Stimulated activated CD4-positive, alpha-beta T cell treated with anti-CD3 and anti-CD28 coated beads, Interleukin-2, amount 100 ng/mL, for 4 hours (primary cell): Measurements from ENCODE around the gene CDH4.

Experiments used
- DNase-seq: peaks from one replicate; pipeline ENCODE4 v3.0.0-alpha.2; 2020; ENCODE audit warnings: low read depth

Gene CDH4

GRCh38 chr20:61284752-61285151, 32.7 kb downstream of the CDH4 start:
- DNase-seq: no peak

GRCh38 chr20:61285152-61285645, 33.1 kb downstream of the CDH4 start:
- no peak for DNase-seq

GRCh38 chr20:61285691-61286090, 33.6 kb downstream of the CDH4 start:
- DNase-seq: no peak

GRCh38 chr20:61287583-61288275, 35.7 kb downstream of the CDH4 start:
- DNase-seq: no peak

GRCh38 chr20:61288331-61288784, 36.3 kb downstream of the CDH4 start:
- DNase-seq: no peak

- DNase-seq: no peak
These were observed 37.1 kb downstream of the CDH4 start for GRCh38 chr20:61289166-61289565.

- no peak for DNase-seq
These were observed 38.7 kb downstream of the CDH4 start for GRCh38 chr20:61290721-61291120.

- DNase-seq: no peak
These were observed 39.2 kb downstream of the CDH4 start for GRCh38 chr20:61291166-61291829.

- DNase-seq: no peak
These were observed 40.3 kb downstream of the CDH4 start for GRCh38 chr20:61292391-61292790.

- no peak for DNase-seq
These were observed 41.0 kb downstream of the CDH4 start for GRCh38 chr20:61292821-61293612.

- DNase-seq: no peak
These were observed 41.9 kb downstream of the CDH4 start for GRCh38 chr20:61293951-61294350.

- no peak for DNase-seq
These were observed 43.2 kb downstream of the CDH4 start for GRCh38 chr20:61295249-61295648.

- no peak for DNase-seq
These were observed 43.9 kb downstream of the CDH4 start for GRCh38 chr20:61295682-61296628.

- DNase-seq: no peak
These were observed 44.6 kb downstream of the CDH4 start for GRCh38 chr20:61296629-61297019.

- DNase-seq: no peak
These were observed 45.4 kb downstream of the CDH4 start for GRCh38 chr20:61297491-61297890.

- no peak for DNase-seq
These were observed 45.9 kb downstream of the CDH4 start for GRCh38 chr20:61297986-61298385.

- DNase-seq: no peak
These were observed 46.6 kb downstream of the CDH4 start for GRCh38 chr20:61298661-61299060.

GRCh38 chr20:61299104-61299503, 47.0 kb downstream of the CDH4 start:
- no peak for DNase-seq

- DNase-seq: no peak
These were observed 47.6 kb downstream of the CDH4 start for GRCh38 chr20:61299618-61300017.

GRCh38 chr20:61300293-61300692, 48.2 kb downstream of the CDH4 start:
- DNase-seq: no peak

GRCh38 chr20:61300709-61301108, 48.6 kb downstream of the CDH4 start:
- no peak for DNase-seq
